ENCODE measurements around the gene SLC25A44. TPM values are rescaled to one million over a fixed set of nuclear protein-coding genes. Genes with fewer than 3 reads are reported as not detected.
A peak's percentile ranks its signal among the peaks of the same experiment; 100 is the strongest.
"Not testable (repeated sequence)": the region's sequence is repeated elsewhere in the genome, so short reads cannot be mapped to it uniquely, and the experiment has no call there.

The SLC25A44 gene
- total RNA-seq, 1 donor from 2014 or later = 67.6 TPM

GRCh38 chr1:156196445-156196844 is 2.5 kb downstream of the SLC25A44 start:
- Mint-ChIP-seq H3K4me1 (ENCODE audit: low read depth) (peaks cover 75% of the 10 kb centered on the region), H3K27me3 (ENCODE audit: insufficient read depth) (no peaks in the 10 kb centered on the region), H3K36me3 (ENCODE audit: low read depth) (peaks cover 50% of the 10 kb centered on the region), H3K27ac (peak overlapping the region; percentile 84), H3K4me3 (peak overlapping the region; percentile 94), H3K9me3 (no peaks in the 10 kb centered on the region)
- intact Hi-C loops (cut with micrococcal nuclease) = loop anchor here (5.0 to 10.0 kb wide), 3 partner anchors 306 to 548 kb away; partner anchors contain the start of genes GON4L, MEF2D, MRPL24 and SYT11
- no peak for DNase-seq (ENCODE audit: low spot score)

GRCh38 chr1:156198831-156199349 is 5.0 kb downstream of the SLC25A44 start:
- Mint-ChIP-seq H3K4me3 (peak overlapping the region; percentile 78), H3K4me1 (ENCODE audit: low read depth) (peaks cover 60% of the 10 kb centered on the region), H3K27ac (peak overlapping the region; percentile 94), H3K27me3 (ENCODE audit: insufficient read depth) (no peaks in the 10 kb centered on the region), H3K9me3 (no peaks in the 10 kb centered on the region), H3K36me3 (ENCODE audit: low read depth) (peaks cover 47% of the 10 kb centered on the region)
- intact Hi-C loops (cut with micrococcal nuclease) = loop anchor here (1.0 to 10.0 kb wide), 6 partner anchors 13 to 546 kb away; partner anchors contain the start of genes GON4L, MEF2D, MRPL24 and SYT11
- no peak for DNase-seq (ENCODE audit: low spot score)

GRCh38 chr1:156200044-156200443 is 6.1 kb downstream of the SLC25A44 start:
- Mint-ChIP-seq H3K4me1 (ENCODE audit: low read depth) (peaks cover 51% of the 10 kb centered on the region), H3K4me3 (peak overlapping the region; percentile 78), H3K27me3 (ENCODE audit: insufficient read depth) (no peaks in the 10 kb centered on the region), H3K36me3 (ENCODE audit: low read depth) (peaks cover 45% of the 10 kb centered on the region), H3K9me3 (no peaks in the 10 kb centered on the region), H3K27ac (peak overlapping the region; percentile 94)
- DNase-seq (ENCODE audit: low spot score) = no peak
- intact Hi-C loops (cut with micrococcal nuclease) = no loop called here

- Mint-ChIP-seq H3K36me3 (ENCODE audit: low read depth) (peaks cover 38% of the 10 kb centered on the region), H3K9me3 (no peaks in the 10 kb centered on the region), H3K27me3 (ENCODE audit: insufficient read depth) (no peaks in the 10 kb centered on the region), H3K4me1 (ENCODE audit: low read depth) (peaks cover 30% of the 10 kb centered on the region), H3K27ac (no peak overlapping the region), H3K4me3 (no peak overlapping the region)
- intact Hi-C loops (cut with micrococcal nuclease) = no loop called here
- DNase-seq (ENCODE audit: low spot score) = no peak
Observed at GRCh38 chr1:156203331-156203730, 9.4 kb downstream of the SLC25A44 start.

- Mint-ChIP-seq H3K36me3 (ENCODE audit: low read depth) (peaks cover 39% of the 10 kb centered on the region), H3K9me3 (no peaks in the 10 kb centered on the region), H3K27me3 (ENCODE audit: insufficient read depth) (no peaks in the 10 kb centered on the region), H3K27ac (no peak overlapping the region), H3K4me3 (no peak overlapping the region), H3K4me1 (ENCODE audit: low read depth) (peaks cover 30% of the 10 kb centered on the region)
- no peak for DNase-seq (ENCODE audit: low spot score)
- intact Hi-C loops (cut with micrococcal nuclease) = no loop called here
Observed at GRCh38 chr1:156204686-156205085, 10.8 kb downstream of the SLC25A44 start.

GRCh38 chr1:156211243-156211642 is 17.3 kb downstream of the SLC25A44 start:
- H3K4me3 Mint-ChIP-seq = no peak overlapping the region
- H3K27me3 Mint-ChIP-seq (ENCODE audit: insufficient read depth) = no peaks in the 10 kb centered on the region
- peaks cover 45% of the 10 kb centered on the region for H3K4me1 Mint-ChIP-seq (ENCODE audit: low read depth)
- peaks cover 45% of the 10 kb centered on the region for H3K36me3 Mint-ChIP-seq (ENCODE audit: low read depth)
- DNase-seq (ENCODE audit: low spot score) = no peak
- H3K27ac Mint-ChIP-seq = peak overlapping the region; percentile 60
- H3K9me3 Mint-ChIP-seq = no peaks in the 10 kb centered on the region
- intact Hi-C loops (cut with micrococcal nuclease) = loop anchor here (10.0 kb wide), 1 partner anchor 886 kb away; the partner anchor contains the start of gene RUSC1

GRCh38 chr1:156212130-156212529 is 18.2 kb downstream of the SLC25A44 start:
- Mint-ChIP-seq H3K36me3 (ENCODE audit: low read depth) (peaks cover 45% of the 10 kb centered on the region), H3K4me3 (peak overlapping the region; percentile 92), H3K9me3 (no peaks in the 10 kb centered on the region), H3K4me1 (ENCODE audit: low read depth) (peaks cover 45% of the 10 kb centered on the region), H3K27me3 (ENCODE audit: insufficient read depth) (no peaks in the 10 kb centered on the region), H3K27ac (peak overlapping the region; percentile 97)
- no peak for DNase-seq (ENCODE audit: low spot score)
- intact Hi-C loops (cut with micrococcal nuclease) = loop anchor here (1.0 to 10.0 kb wide), 2 partner anchors 13 to 887 kb away; partner anchors contain the start of gene RUSC1

GRCh38 chr1:156212833-156213643 is 19.1 kb downstream of the SLC25A44 start, which contains the start of gene PMF1:
Gene PMF1, plus strand, starts transcription at chr1:156213007. Its CDS starts 9 bp downstream, at chr1:156213016.
- no peaks in the 10 kb centered on the region for H3K9me3 Mint-ChIP-seq
- H3K27me3 Mint-ChIP-seq (ENCODE audit: insufficient read depth) = no peaks in the 10 kb centered on the region
- peak within 1 kb of the TSS; percentile 92 for H3K4me3 Mint-ChIP-seq
- DNase-seq (ENCODE audit: low spot score) = peak; percentile 93
- H3K27ac Mint-ChIP-seq = peak within 1 kb of the TSS; percentile 97
- intact Hi-C loops (cut with micrococcal nuclease) = loop anchor here (1.0 to 10.0 kb wide), 5 partner anchors 10 to 888 kb away; partner anchors contain the start of genes RUSC1, SLC25A44 and SMG5
- H3K4me1 Mint-ChIP-seq (ENCODE audit: low read depth) = peaks cover 53% of the 10 kb centered on the region
- H3K36me3 Mint-ChIP-seq (ENCODE audit: low read depth) = peaks cover 46% of the 10 kb centered on the region

- Mint-ChIP-seq H3K9me3 (no peaks in the 10 kb centered on the region), H3K27me3 (ENCODE audit: insufficient read depth) (no peaks in the 10 kb centered on the region), H3K4me1 (ENCODE audit: low read depth) (peaks cover 54% of the 10 kb centered on the region), H3K36me3 (ENCODE audit: low read depth) (peaks cover 47% of the 10 kb centered on the region), H3K4me3 (peak overlapping the region; percentile 92), H3K27ac (peak overlapping the region; percentile 97)
- intact Hi-C loops (cut with micrococcal nuclease) = loop anchor here (1.0 to 10.0 kb wide), 4 partner anchors 10 to 889 kb away; partner anchors contain the start of genes RUSC1, SLC25A44 and SMG5
- no peak for DNase-seq (ENCODE audit: low spot score)
Observed at GRCh38 chr1:156213644-156213966, 19.7 kb downstream of the SLC25A44 start.

GRCh38 chr1:156214024-156214748 is 20.3 kb downstream of the SLC25A44 start:
- Mint-ChIP-seq H3K9me3 (no peaks in the 10 kb centered on the region), H3K27ac (peak overlapping the region; percentile 94), H3K36me3 (ENCODE audit: low read depth) (peaks cover 41% of the 10 kb centered on the region), H3K27me3 (ENCODE audit: insufficient read depth) (no peaks in the 10 kb centered on the region), H3K4me3 (peak overlapping the region; percentile 84), H3K4me1 (ENCODE audit: low read depth) (peaks cover 51% of the 10 kb centered on the region)
- intact Hi-C loops (cut with micrococcal nuclease) = loop anchor here (10.0 kb wide), 1 partner anchor 889 kb away; the partner anchor contains the start of gene RUSC1
- no peak for DNase-seq (ENCODE audit: low spot score)

- Mint-ChIP-seq H3K4me3 (peak overlapping the region; percentile 32), H3K4me1 (ENCODE audit: low read depth) (peaks cover 55% of the 10 kb centered on the region), H3K36me3 (ENCODE audit: low read depth) (peaks cover 38% of the 10 kb centered on the region), H3K27ac (peak overlapping the region; percentile 75)
- not testable (repeated sequence) for H3K27me3 Mint-ChIP-seq (ENCODE audit: insufficient read depth); DNase-seq (ENCODE audit: low spot score); H3K9me3 Mint-ChIP-seq
- intact Hi-C loops (cut with micrococcal nuclease) = loop anchor here (10.0 kb wide), 1 partner anchor 892 kb away; the partner anchor contains the start of gene RUSC1
Observed at GRCh38 chr1:156216361-156217086, 22.6 kb downstream of the SLC25A44 start.

- Mint-ChIP-seq H3K36me3 (ENCODE audit: low read depth) (peaks cover 43% of the 10 kb centered on the region), H3K9me3 (no peaks in the 10 kb centered on the region), H3K4me3 (peak overlapping the region; percentile 63), H3K4me1 (ENCODE audit: low read depth) (peaks cover 55% of the 10 kb centered on the region), H3K27me3 (ENCODE audit: insufficient read depth) (no peaks in the 10 kb centered on the region), H3K27ac (peak overlapping the region; percentile 99)
- peak; percentile 53 for DNase-seq (ENCODE audit: low spot score)
- intact Hi-C loops (cut with micrococcal nuclease) = loop anchor here (1.0 to 10.0 kb wide), 6 partner anchors 8 to 893 kb away; partner anchors contain the start of gene RUSC1
Observed at GRCh38 chr1:156217871-156218270, 24.0 kb downstream of the SLC25A44 start.

Data from activated T-helper 1 cell treated with anti-CD3 and anti-CD28 coated beads, Interleukin-12 subunit alpha, Interleukin-12 subunit beta, Interleukin-2, Interleukin-4 antibody, amounts not matched to agents 30 ng/mL and 10 ng/mL and 1 ng/mL, durations not matched to agents 14 hours and 24 hours and 36 hours (primary cell).